Gastroesophageal sphincter (tissue), 4 donors: ENCODE measurements around the gene EEF1AKMT1. TPM values are rescaled to one million over a fixed set of nuclear protein-coding genes. Genes with fewer than 3 reads are reported as not detected.
A peak's percentile ranks its signal among the peaks of the same experiment; 100 is the strongest.

Experiments used
- ATAC-seq: fragments of 150-250 bp; one replicate; pipeline ENCODE4 v1.9.1; 2016; ENCODE audit warnings: mild to moderate bottlenecking, moderate library complexity
- H3K27ac ChIP-seq, 4 donors: fragments of 200-600 bp; sonication (generic) in 3 of 4; 1 replicate in 3 of 4; 2 replicates in 1 of 4; pipeline ENCODE4 v1.5.1; 2016 to 2019
- H3K27me3 ChIP-seq: fragments of 200-600 bp; sonication (generic); one replicate; pipeline ENCODE4 v1.5.1; 2019
- H3K36me3 ChIP-seq, 2 donors: fragments of 200-600 bp; sonication (generic); one replicate each; pipeline ENCODE4 v1.5.1; 2019; ENCODE audit warnings: control low read depth in 1 of 2
- H3K4me1 ChIP-seq, 3 donors: fragments of 200-600 bp; sonication (generic); 1 replicate in 2 of 3; 2 replicates in 1 of 3; pipeline ENCODE4 v1.5.1; 2016 to 2019; ENCODE audit warnings: control low read depth in 2 of 3
- H3K4me3 ChIP-seq, 2 donors: fragments of 200-600 bp; sonication (generic); one replicate each; pipeline ENCODE4 v1.5.1; 2019; ENCODE audit warnings: mild to moderate bottlenecking in 1 of 2, moderate library complexity in 1 of 2
- H3K9me3 ChIP-seq, 3 donors: fragments of 200-600 bp; sonication (generic); one replicate each; pipeline ENCODE4 v1.5.1; 2017 to 2019; ENCODE audit warnings: control low read depth in 2 of 3
- EP300 ChIP-seq: sonication (generic); formaldehyde crosslinking; IDR thresholded peaks from one replicate; pipeline ENCODE4 v1.6.1; 2017; ENCODE audit warnings: antibody characterized with exemption, mild to moderate bottlenecking
- POLR2A ChIP-seq, 2 donors: fragments of 450-650 bp; IDR thresholded peaks; one replicate each; pipeline ENCODE4 v1.6.1; 2017; ENCODE audit warnings: antibody characterized with exemption in 2 of 2, mild to moderate bottlenecking in 2 of 2, moderate library complexity in 1 of 2
- POLR2AphosphoS5 ChIP-seq: sonication (generic); formaldehyde crosslinking; IDR thresholded peaks from one replicate; pipeline ENCODE4 v1.6.1; 2017; ENCODE audit warnings: antibody characterized with exemption
- WGBS, 2 donors: methylation state at CpG; one replicate each; pipeline ENCODE4 v1.1.5; 2018; ENCODE audit warnings: low coverage in 1 of 2; 5-methylcytosine and 5-hydroxymethylcytosine counted together
- total RNA-seq, 4 donors: library from RNA; depleted of rRNA; stranded (reverse); fragments of >200 nt; gene quantifications; one replicate each; pipeline ENCODE4 v1.1.0, GENCODE V29; 2016
- TF ChIP-seq, protein P1 (sequence below), 4 experiments: fragments of 200-600 bp in 2 of 4; fragments of 450-650 bp in 2 of 4; sonication (generic) in 1 of 4; IDR thresholded peaks; one replicate each; pipeline ENCODE4 v1.5.1; 2017 to 2019; ENCODE audit warnings: antibody characterized with exemption in 4 of 4, mild to moderate bottlenecking in 2 of 4, moderate library complexity in 2 of 4

Gene EEF1AKMT1
- total RNA-seq, 4 donors from 2014 or later: 13.5 to 39.2 (median 20.3) TPM

DNA sequence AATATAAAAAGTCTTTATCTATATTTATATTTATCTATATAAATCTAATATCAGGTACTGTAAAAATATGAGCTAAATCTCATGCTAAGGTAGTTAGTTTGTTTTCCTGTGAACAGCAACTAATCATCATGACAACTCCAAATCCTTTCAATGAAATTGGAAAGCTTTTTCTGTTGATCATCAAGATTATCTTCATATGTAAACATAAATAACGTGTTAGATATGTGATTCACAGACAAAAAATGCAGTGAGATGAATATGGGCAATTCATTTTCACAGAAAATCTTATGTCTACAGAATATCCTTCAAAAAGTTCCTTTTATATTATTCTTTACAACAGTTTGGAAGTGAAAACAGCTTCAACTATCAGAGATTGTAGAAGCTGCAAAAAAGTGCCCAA lies 41.7 kb upstream of the EEF1AKMT1 start:
- 0 to 16% methylated on average over 1 of the region's 1 CpG for WGBS, 2 donors
- H3K4me3 ChIP-seq: no peak overlapping the region
- peaks cover 4 to 80% (median 9%) of the 10 kb centered on the region in 3 donors for H3K4me1 ChIP-seq
- peak overlapping the region; percentile 60 to 85 (median 78) for H3K27ac ChIP-seq
- H3K36me3 ChIP-seq: no peaks in the 10 kb centered on the region
- H3K9me3 ChIP-seq: no peaks in the 10 kb centered on the region
- no peaks in the 10 kb centered on the region for H3K27me3 ChIP-seq
- TF ChIP-seq POLR2AphosphoS5 (no peak), EP300 (no peak)
- no peak for ATAC-seq

DNA sequence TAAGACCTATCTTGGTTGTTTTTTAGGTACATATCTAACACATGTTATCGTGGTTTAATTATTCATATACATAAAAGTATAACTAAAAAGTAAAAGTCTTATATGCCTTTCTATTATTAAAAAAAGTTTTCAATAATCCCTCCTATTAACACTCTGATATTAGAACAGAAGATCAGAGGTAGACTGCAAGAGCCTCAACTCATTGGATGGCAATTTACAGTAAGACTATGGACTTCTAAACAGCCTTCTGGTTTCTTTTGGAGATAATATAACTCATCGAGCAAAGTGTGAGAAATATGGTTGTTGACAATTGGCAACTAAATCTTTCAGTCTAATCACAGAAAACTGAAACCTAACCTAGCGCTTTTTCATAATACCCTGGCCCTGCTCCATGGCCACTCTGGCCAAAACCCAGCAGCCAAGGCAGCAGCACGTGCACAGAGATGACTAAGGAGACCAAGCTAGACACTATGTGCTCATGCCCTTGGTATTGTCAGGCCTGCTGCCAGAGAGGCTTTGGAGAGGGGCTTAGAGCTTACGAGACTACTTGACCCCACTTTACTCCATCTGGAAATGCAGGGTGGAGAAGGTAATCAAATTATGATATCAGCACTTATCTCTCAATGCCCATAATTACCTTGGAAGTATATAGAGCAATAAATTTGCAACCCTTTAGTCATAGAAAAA lies 40.6 kb upstream of the EEF1AKMT1 start:
- H3K9me3 ChIP-seq: no peaks in the 10 kb centered on the region
- peaks cover 0 to 4% of the 10 kb centered on the region in 2 donors for H3K36me3 ChIP-seq
- H3K4me3 ChIP-seq: peak overlapping the region in 1 of 2 donors; percentile 14
- H3K4me1 ChIP-seq: peaks cover 4 to 70% (median 9%) of the 10 kb centered on the region in 3 donors
- TF ChIP-seq EP300: no peak
- peak; percentile 98 for TF ChIP-seq POLR2AphosphoS5
- peak; percentile 97 for ATAC-seq
- WGBS, 2 donors: 11 to 14% methylated on average over 4 to 5 of the region's 5 CpGs
- H3K27me3 ChIP-seq: no peaks in the 10 kb centered on the region
- peak overlapping the region; percentile 60 to 85 (median 78) for H3K27ac ChIP-seq

DNA sequence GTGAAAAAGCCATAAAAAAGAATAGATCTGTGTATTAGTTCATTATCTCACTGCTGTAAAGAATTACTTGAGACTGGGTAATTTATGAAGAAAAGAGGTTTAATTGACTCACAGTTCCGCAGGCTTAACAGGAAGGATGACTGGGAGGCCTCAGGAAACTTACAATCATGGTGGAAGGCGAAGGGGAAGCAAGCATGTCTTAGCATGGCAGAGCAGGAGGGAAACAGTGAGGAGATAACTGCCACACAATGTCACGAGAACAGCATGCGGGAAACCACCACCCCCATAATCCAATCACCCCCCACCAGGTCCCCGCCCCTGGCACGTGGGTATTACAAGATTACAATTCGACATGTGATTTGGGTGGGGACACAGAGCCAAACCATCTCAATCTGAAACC lies 39.1 kb upstream of the EEF1AKMT1 start:
- H3K36me3 ChIP-seq: peaks cover 0 to 19% of the 10 kb centered on the region in 2 donors
- no peak for TF ChIP-seq POLR2AphosphoS5
- no peak for TF ChIP-seq POLR2A (IDR thresholded peaks at IDR 0.05)
- TF ChIP-seq, protein P1, sequence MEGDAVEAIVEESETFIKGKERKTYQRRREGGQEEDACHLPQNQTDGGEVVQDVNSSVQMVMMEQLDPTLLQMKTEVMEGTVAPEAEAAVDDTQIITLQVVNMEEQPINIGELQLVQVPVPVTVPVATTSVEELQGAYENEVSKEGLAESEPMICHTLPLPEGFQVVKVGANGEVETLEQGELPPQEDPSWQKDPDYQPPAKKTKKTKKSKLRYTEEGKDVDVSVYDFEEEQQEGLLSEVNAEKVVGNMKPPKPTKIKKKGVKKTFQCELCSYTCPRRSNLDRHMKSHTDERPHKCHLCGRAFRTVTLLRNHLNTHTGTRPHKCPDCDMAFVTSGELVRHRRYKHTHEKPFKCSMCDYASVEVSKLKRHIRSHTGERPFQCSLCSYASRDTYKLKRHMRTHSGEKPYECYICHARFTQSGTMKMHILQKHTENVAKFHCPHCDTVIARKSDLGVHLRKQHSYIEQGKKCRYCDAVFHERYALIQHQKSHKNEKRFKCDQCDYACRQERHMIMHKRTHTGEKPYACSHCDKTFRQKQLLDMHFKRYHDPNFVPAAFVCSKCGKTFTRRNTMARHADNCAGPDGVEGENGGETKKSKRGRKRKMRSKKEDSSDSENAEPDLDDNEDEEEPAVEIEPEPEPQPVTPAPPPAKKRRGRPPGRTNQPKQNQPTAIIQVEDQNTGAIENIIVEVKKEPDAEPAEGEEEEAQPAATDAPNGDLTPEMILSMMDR (IDR thresholded peaks at IDR 0.05): no peak
- no peak for TF ChIP-seq EP300
- H3K9me3 ChIP-seq: no peaks in the 10 kb centered on the region
- ATAC-seq: no peak
- peak overlapping the region in 3 of 4 donors; percentile 77 to 85 (median 80) for H3K27ac ChIP-seq
- WGBS, 2 donors: 83 to 97% methylated on average over 5 to 6 of the region's 7 CpGs
- H3K4me3 ChIP-seq: no peak overlapping the region
- peaks cover 4 to 64% (median 9%) of the 10 kb centered on the region in 3 donors for H3K4me1 ChIP-seq
- H3K27me3 ChIP-seq: no peaks in the 10 kb centered on the region

DNA sequence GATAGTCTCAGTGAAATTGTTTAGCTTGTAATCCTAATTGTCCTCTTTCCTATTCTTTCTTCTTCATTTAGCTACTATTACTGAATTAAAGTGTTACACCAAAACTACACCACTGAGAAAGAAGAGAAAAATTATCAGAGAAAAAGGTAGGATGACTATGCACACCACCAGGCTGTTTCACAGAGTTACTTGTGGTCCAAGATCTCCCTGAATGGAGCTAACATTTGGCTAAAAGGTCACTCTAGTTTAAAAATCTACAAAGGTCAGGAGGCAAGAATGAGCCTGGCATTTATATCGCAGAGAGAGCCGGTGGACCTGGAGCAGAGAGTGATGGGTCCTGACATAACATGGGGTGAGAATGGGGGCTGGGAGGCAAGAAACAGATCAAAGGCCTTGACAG lies 37.0 kb upstream of the EEF1AKMT1 start:
- Histone ChIP-seq H3K27ac (peak overlapping the region in 1 of 4 donors; percentile 0), H3K4me1 (peaks cover 4 to 43% (median 5%) of the 10 kb centered on the region in 3 donors), H3K36me3 (peaks cover 0 to 38% of the 10 kb centered on the region in 2 donors), H3K4me3 (no peak overlapping the region), H3K9me3 (no peaks in the 10 kb centered on the region), H3K27me3 (no peaks in the 10 kb centered on the region)
- 20 to 52% methylated on average over 1 to 2 of the region's 2 CpGs for WGBS, 2 donors
- no peak for ATAC-seq
- TF ChIP-seq POLR2AphosphoS5 (no peak), POLR2A (IDR thresholded peaks at IDR 0.05) (no peak), EP300 (no peak)
- TF ChIP-seq, protein P1 (IDR thresholded peaks at IDR 0.05): no peak

DNA sequence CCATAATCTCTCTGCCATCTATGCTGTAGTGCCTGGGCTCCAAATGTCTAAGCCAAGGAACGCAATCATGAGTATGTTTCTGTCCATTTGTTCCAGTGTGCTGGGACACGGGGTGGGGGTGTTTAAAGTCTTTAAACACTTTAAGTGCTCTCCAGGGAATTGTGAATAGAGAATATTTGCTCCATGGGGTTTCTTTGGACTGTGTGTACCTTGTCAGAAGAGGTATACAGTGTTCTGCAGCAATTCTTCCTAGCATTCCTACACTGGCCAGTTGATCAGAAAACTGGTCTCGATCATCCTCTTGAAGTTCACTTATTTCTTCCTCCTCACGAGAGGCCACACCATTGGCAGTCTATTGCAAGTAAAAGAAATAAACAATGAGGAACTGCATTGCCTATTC lies 35.1 kb upstream of the EEF1AKMT1 start:
- 97 to 100% methylated on average over 2 to 4 of the region's 4 CpGs for WGBS, 2 donors

More for the DNA sequence above, 35.1 kb upstream of the EEF1AKMT1 start:
- H3K27ac ChIP-seq: no peak overlapping the region
- no peak overlapping the region for H3K4me3 ChIP-seq
- ATAC-seq: no peak
- TF ChIP-seq POLR2A (IDR thresholded peaks at IDR 0.05) (no peak), EP300 (no peak), POLR2AphosphoS5 (no peak)
- TF ChIP-seq, protein P1 (IDR thresholded peaks at IDR 0.05): no peak
- peaks cover 0 to 38% of the 10 kb centered on the region in 2 donors for H3K36me3 ChIP-seq
- no peaks in the 10 kb centered on the region for H3K27me3 ChIP-seq
- H3K9me3 ChIP-seq: no peaks in the 10 kb centered on the region
- H3K4me1 ChIP-seq: peaks cover 0 to 23% (median 0%) of the 10 kb centered on the region in 3 donors
